Osteoblast (primary cell): ENCODE data around the gene CCN6. TPM values are rescaled to one million over a fixed set of nuclear protein-coding genes. Genes with fewer than 3 reads are reported as not detected.
A peak's percentile ranks its signal among the peaks of the same experiment; 100 is the strongest.

Experiments used
- DNase-seq: peaks from one replicate; pipeline ENCODE4 v3.0.0; 2011; ENCODE audit warnings: low spot score, mixed read lengths; ENCODE audit not compliant: insufficient read length; ENCODE audit errors: missing footprints
- H2AFZ ChIP-seq: 2 replicates; pipeline ENCODE4 v1.6.0; 2011; ENCODE audit warnings: mild to moderate bottlenecking, low read length
- H3K27ac ChIP-seq: 2 replicates; pipeline ENCODE4 v1.5.1; 2011; ENCODE audit warnings: mild to moderate bottlenecking, low read depth, low read length, moderate library complexity
- H3K27me3 ChIP-seq: 2 replicates; pipeline ENCODE4 v1.6.0; 2012; ENCODE audit warnings: mild to moderate bottlenecking, control low read depth, inconsistent platforms, low read length, moderate library complexity; ENCODE audit not compliant: insufficient read depth
- H3K36me3 ChIP-seq: 2 replicates; pipeline ENCODE4 v1.5.1; 2011; ENCODE audit warnings: mild to moderate bottlenecking, low read length, control low read depth, moderate library complexity; ENCODE audit not compliant: insufficient read depth
- H3K4me1 ChIP-seq: 2 replicates; pipeline ENCODE4 v1.5.1; 2011; ENCODE audit warnings: mild to moderate bottlenecking, low read length, control low read depth, moderate library complexity; ENCODE audit not compliant: insufficient read depth
- H3K4me2 ChIP-seq: 2 replicates; pipeline ENCODE4 v1.6.0; 2011; ENCODE audit warnings: mild to moderate bottlenecking, low read length; ENCODE audit not compliant: insufficient read depth
- H3K4me3 ChIP-seq: fragments of 200-600 bp; sonication (generic); 3 replicates; pipeline ENCODE4 v1.5.1; 2012; ENCODE audit warnings: mild to moderate bottlenecking, low read length, inconsistent platforms; ENCODE audit not compliant: insufficient read depth
- H3K79me2 ChIP-seq: 2 replicates; pipeline ENCODE4 v1.6.0; 2012; ENCODE audit warnings: mild to moderate bottlenecking, low read length, control low read depth, inconsistent platforms; ENCODE audit not compliant: insufficient read depth
- H3K9me3 ChIP-seq: 2 replicates; pipeline ENCODE4 v1.5.1; 2011; ENCODE audit warnings: low read depth, low read length, control low read depth
- H4K20me1 ChIP-seq: 2 replicates; pipeline ENCODE4 v1.6.0; 2012; ENCODE audit warnings: mild to moderate bottlenecking, low read length, control low read depth; ENCODE audit not compliant: insufficient read depth
- total RNA-seq: library from RNA; depleted of rRNA; stranded (reverse); fragments of >200 nt; gene quantifications from 2 replicates; pipeline ENCODE4 v1.2.3, GENCODE V29; 2012
- TF ChIP-seq, protein P1 (sequence below): IDR thresholded peaks from 2 replicates; pipeline ENCODE4 v1.5.1; 2011; ENCODE audit warnings: mild to moderate bottlenecking, low read depth, low read length, moderate library complexity; ENCODE audit errors: extremely low read depth

The CCN6 gene
- total RNA-seq: 6.8 and 6.9 TPM in 2 replicates

DNA sequence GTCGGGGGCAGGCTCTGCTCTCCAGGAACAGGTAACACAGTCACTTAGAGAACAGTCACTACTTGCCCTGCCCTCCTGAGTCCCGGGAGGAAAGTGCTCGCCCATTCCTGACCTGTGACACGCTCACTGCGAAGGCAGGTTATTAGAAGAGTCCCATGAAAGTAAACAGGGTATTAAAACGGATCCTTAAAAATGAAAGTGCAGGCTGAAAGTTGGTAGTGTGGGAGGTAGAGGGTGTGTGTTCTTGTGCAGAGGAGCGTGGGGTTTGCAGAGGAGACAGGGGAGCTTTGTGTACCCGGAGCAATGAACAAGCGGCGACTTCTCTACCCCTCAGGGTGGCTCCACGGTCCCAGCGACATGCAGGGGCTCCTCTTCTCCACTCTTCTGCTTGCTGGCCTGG is at the start of gene CCN6:
TSS of gene CCN6 (plus strand) at position 104 of the 400 bp plus-strand sequence. CDS start at position 358, 254 bp downstream.
- Histone ChIP-seq H3K4me2 (peak within 1 kb of the TSS; percentile 66), H4K20me1 (no peaks in the 10 kb centered on the region), H3K4me3 (peak within 1 kb of the TSS; percentile 52), H3K9me3 (no peaks in the 10 kb centered on the region), H3K79me2 (no peaks in the 10 kb centered on the region), H3K36me3 (no peaks in the 10 kb centered on the region), H2AFZ (peak within 1 kb of the TSS; percentile 94), H3K4me1 (no peaks in the 10 kb centered on the region), H3K27me3 (no peaks in the 10 kb centered on the region), H3K27ac (no peak within 1 kb of the TSS)
- TF ChIP-seq, protein P1, sequence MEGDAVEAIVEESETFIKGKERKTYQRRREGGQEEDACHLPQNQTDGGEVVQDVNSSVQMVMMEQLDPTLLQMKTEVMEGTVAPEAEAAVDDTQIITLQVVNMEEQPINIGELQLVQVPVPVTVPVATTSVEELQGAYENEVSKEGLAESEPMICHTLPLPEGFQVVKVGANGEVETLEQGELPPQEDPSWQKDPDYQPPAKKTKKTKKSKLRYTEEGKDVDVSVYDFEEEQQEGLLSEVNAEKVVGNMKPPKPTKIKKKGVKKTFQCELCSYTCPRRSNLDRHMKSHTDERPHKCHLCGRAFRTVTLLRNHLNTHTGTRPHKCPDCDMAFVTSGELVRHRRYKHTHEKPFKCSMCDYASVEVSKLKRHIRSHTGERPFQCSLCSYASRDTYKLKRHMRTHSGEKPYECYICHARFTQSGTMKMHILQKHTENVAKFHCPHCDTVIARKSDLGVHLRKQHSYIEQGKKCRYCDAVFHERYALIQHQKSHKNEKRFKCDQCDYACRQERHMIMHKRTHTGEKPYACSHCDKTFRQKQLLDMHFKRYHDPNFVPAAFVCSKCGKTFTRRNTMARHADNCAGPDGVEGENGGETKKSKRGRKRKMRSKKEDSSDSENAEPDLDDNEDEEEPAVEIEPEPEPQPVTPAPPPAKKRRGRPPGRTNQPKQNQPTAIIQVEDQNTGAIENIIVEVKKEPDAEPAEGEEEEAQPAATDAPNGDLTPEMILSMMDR: no peak
- DNase-seq: peak; percentile 27

DNA sequence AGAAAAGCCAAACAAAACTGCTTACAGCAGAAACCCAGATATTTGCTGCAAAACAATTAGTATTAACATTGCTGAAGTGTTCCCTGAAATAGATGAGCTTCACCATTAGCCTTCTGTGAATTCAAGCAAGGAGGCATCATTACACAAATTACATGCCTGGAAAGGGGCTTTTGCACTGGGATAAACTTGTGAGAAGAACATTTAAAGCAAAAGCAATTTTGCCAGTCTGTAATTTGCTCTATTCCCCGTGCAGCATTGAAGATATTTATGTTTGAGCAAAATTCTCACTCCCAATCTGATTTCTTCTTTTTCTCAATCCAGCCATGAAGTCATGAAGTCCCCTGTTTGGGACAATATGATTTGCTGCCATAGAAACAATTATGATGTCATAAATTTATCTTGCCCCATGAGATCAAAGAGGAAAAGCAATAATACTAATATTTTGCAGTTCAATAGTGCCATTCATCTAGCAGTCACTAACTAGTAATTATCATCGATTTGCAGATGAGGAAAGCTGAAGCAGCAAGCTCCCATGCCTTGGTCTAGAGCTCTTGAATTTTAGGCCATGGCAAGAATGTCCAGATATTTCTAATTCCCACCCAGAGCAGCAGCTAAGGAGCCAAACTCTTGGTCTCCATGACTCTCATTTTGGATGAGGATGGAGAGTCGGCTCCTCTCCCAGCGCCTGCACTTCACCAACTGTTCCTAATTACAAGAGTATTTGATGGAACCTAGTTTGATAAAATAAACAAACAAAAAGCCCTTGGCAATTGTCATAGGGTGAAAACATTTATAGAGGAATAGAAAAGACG is 49.5 kb upstream of the CCN6 start:
- Histone ChIP-seq H2AFZ (no peak overlapping the region), H3K4me2 (no peak overlapping the region), H3K27me3 (no peaks in the 10 kb centered on the region), H3K4me3 (no peak overlapping the region), H3K36me3 (no peaks in the 10 kb centered on the region), H3K9me3 (no peaks in the 10 kb centered on the region), H3K79me2 (no peaks in the 10 kb centered on the region), H3K4me1 (peaks cover 12% of the 10 kb centered on the region), H4K20me1 (no peaks in the 10 kb centered on the region), H3K27ac (no peak overlapping the region)
- TF ChIP-seq, protein P1: no peak
- no peak for DNase-seq

GRCh38 chr6:112005013-112005371 is 48.9 kb upstream of the CCN6 start:
- DNase-seq: no peak
- H4K20me1 ChIP-seq: no peaks in the 10 kb centered on the region
- TF ChIP-seq, protein P1: no peak
- no peak overlapping the region for H3K4me2 ChIP-seq
- no peaks in the 10 kb centered on the region for H3K27me3 ChIP-seq
- H3K36me3 ChIP-seq: no peaks in the 10 kb centered on the region
- H3K27ac ChIP-seq: no peak overlapping the region
- no peaks in the 10 kb centered on the region for H3K79me2 ChIP-seq
- no peaks in the 10 kb centered on the region for H3K9me3 ChIP-seq
- no peak overlapping the region for H2AFZ ChIP-seq
- peaks cover 12% of the 10 kb centered on the region for H3K4me1 ChIP-seq
- H3K4me3 ChIP-seq: no peak overlapping the region

GRCh38 chr6:112007254-112007653 is 46.6 kb upstream of the CCN6 start:
- H2AFZ ChIP-seq: peak overlapping the region; percentile 49
- TF ChIP-seq, protein P1: no peak
- no peak for DNase-seq

More at GRCh38 chr6:112007254-112007653, 46.6 kb upstream of the CCN6 start:
- Histone ChIP-seq H3K4me1 (peaks cover 12% of the 10 kb centered on the region), H3K27ac (no peak overlapping the region), H3K36me3 (no peaks in the 10 kb centered on the region), H3K27me3 (no peaks in the 10 kb centered on the region), H3K4me3 (no peak overlapping the region), H3K4me2 (no peak overlapping the region), H3K79me2 (no peaks in the 10 kb centered on the region), H4K20me1 (no peaks in the 10 kb centered on the region), H3K9me3 (no peaks in the 10 kb centered on the region)
